B cell (primary cell): Measurements from ENCODE around the gene KLF16. TPM values are rescaled to one million over a fixed set of nuclear protein-coding genes. Genes with fewer than 3 reads are reported as not detected.
A peak's percentile ranks its signal among the peaks of the same experiment; 100 is the strongest.
"Not testable (repeated sequence)": the region's sequence is repeated elsewhere in the genome, so short reads cannot be mapped to it uniquely, and the experiment has no call there.

Experiments used
- ATAC-seq: fragments of 200-7000 bp; cut with Tn5 transposase; one replicate; pipeline ENCODE4 v1.10.0; 2021; ENCODE audit warnings: low read depth, mild to moderate bottlenecking, moderate number of reproducible peaks, moderate library complexity
- CTCF ChIA-PET: fragments of 350-600 bp; sonication (Branson Sonifier 250); formaldehyde crosslinking; loops from one replicate; lab custom pipeline; 2021; ENCODE audit warnings: antibody characterized with exemption, inconsistent platforms; lab: Charles Lee
- POLR2A ChIA-PET: fragments of 350-600 bp; sonication (Branson Sonifier 250); formaldehyde crosslinking; loops from one replicate; lab custom pipeline; 2021; ENCODE audit warnings: antibody characterized with exemption; lab: Charles Lee
- DNase-seq: peaks from one replicate; pipeline ENCODE4 v3.0.0; 2013
- H2AFZ ChIP-seq: 2 replicates; pipeline ENCODE4 v1.6.1; 2012; ENCODE audit warnings: mild to moderate bottlenecking, low read depth, low read length; ENCODE audit not compliant: insufficient read depth, poor library complexity, severe bottlenecking
- H3K27ac ChIP-seq, 2 donors: 1 replicate in 1 of 2; 2 replicates in 1 of 2; pipeline ENCODE4 v1.5.1; 2012 to 2013; ENCODE audit warnings: low read length in 2 of 2, mild to moderate bottlenecking in 2 of 2, moderate library complexity in 1 of 2
- H3K27me3 ChIP-seq, 4 experiments: fragments of 200-600 bp in 1 of 4; sonication (generic) in 1 of 4; replicated peaks in 1 of 4; 1 replicate in 2 of 4; 2 replicates in 2 of 4; pipeline versions ENCODE4 v1.6.1 to v1.7.0; 2013 to 2016; ENCODE audit warnings: low read length in 3 of 4, mild to moderate bottlenecking in 2 of 4, mixed read lengths in 1 of 4, moderate library complexity in 1 of 4; ENCODE audit not compliant: insufficient read depth in 4 of 4, control insufficient read depth in 3 of 4; ENCODE audit errors: control extremely low read depth in 1 of 4
- H3K36me3 ChIP-seq, 2 experiments: replicated peaks in 1 of 2; 1 replicate in 1 of 2; 2 replicates in 1 of 2; pipeline versions ENCODE4 v1.6.1 to v1.7.1; 2013; ENCODE audit warnings: low read length in 1 of 2; ENCODE audit not compliant: insufficient read depth in 2 of 2, control insufficient read depth in 1 of 2; ENCODE audit errors: control extremely low read depth in 1 of 2, extremely low read depth in 1 of 2
- H3K4me1 ChIP-seq, 2 donors: fragments of 200-600 bp in 1 of 2; sonication (generic) in 1 of 2; 1 replicate in 1 of 2; 2 replicates in 1 of 2; pipeline versions ENCODE4 v1.5.1 to v1.6.1; 2013 to 2017; ENCODE audit warnings: low read length in 2 of 2; ENCODE audit not compliant: control insufficient read depth in 2 of 2, insufficient read depth in 2 of 2
- H3K4me2 ChIP-seq: replicated peaks from 2 replicates; pipeline ENCODE3; 2012; ENCODE audit warnings: mild to moderate bottlenecking, low read depth, low read length; ENCODE audit not compliant: poor library complexity, severe bottlenecking
- H3K4me3 ChIP-seq, 5 experiments: fragments of 200-600 bp in 1 of 5; sonication (generic) in 1 of 5; 1 replicate in 3 of 5; 2 replicates in 2 of 5; pipeline versions ENCODE4 v1.5.1 to v1.7.0; 2011 to 2016; ENCODE audit warnings: low read length in 4 of 5, mild to moderate bottlenecking in 4 of 5, low read depth in 2 of 5, control low read depth in 1 of 5, moderate library complexity in 1 of 5; ENCODE audit not compliant: insufficient read depth in 1 of 5; ENCODE audit errors: control extremely low read depth in 1 of 5, extremely low read depth in 1 of 5
- H3K79me2 ChIP-seq: fragments of 200-600 bp; sonication (generic); one replicate; pipeline ENCODE4 v1.6.0; 2016; ENCODE audit warnings: low read length; ENCODE audit not compliant: control insufficient read depth, insufficient read depth
- H3K9ac ChIP-seq: fragments of 200-600 bp; sonication (generic); 2 replicates; pipeline ENCODE4 v1.6.1; 2017; ENCODE audit warnings: mild to moderate bottlenecking, low read length, moderate library complexity
- H3K9me3 ChIP-seq, 3 donors: one replicate each; pipeline versions ENCODE4 v1.6.1 to v1.7.1; 2013; ENCODE audit warnings: low read length in 2 of 3; ENCODE audit not compliant: control insufficient read depth in 2 of 3, insufficient read depth in 1 of 3; ENCODE audit errors: control extremely low read depth in 1 of 3
- H4K20me1 ChIP-seq: 2 replicates; pipeline ENCODE4 v1.6.0; 2012; ENCODE audit warnings: mild to moderate bottlenecking, low read length; ENCODE audit not compliant: insufficient read depth, control insufficient read depth, poor library complexity, severe bottlenecking
- H3K27ac Mint-ChIP-seq: one replicate; pipeline ENCODE4 v1.8.0; 2021; ENCODE audit warnings: mixed read lengths
- H3K27me3 Mint-ChIP-seq: one replicate; pipeline ENCODE4 v1.8.0; 2021; ENCODE audit warnings: mixed read lengths
- H3K4me1 Mint-ChIP-seq: one replicate; pipeline ENCODE4 v1.8.0; 2021; ENCODE audit warnings: mixed read lengths
- H3K4me3 Mint-ChIP-seq: one replicate; pipeline ENCODE4 v1.8.0; 2021; ENCODE audit warnings: mixed read lengths
- H3K9me3 Mint-ChIP-seq: one replicate; pipeline ENCODE4 v1.8.0; 2022; ENCODE audit warnings: mixed read lengths; ENCODE audit not compliant: insufficient read depth
- WGBS: methylation state at CpG from one replicate; pipeline ENCODE4 v1.1.5; 2013; ENCODE audit warnings: missing lambda C conversion rate; ENCODE audit not compliant: insufficient coverage; 5-methylcytosine and 5-hydroxymethylcytosine counted together
- intact Hi-C: fragments of 100-400 bp; cut with micrococcal nuclease; formaldehyde crosslinking; loops from one replicate; pipeline ENCODE4 v1.10.0; 2022
- polyA plus RNA-seq: library from polyadenylated mRNA; depleted of rRNA; stranded (reverse); fragments of >200 nt; gene quantifications from 2 replicates; pipeline ENCODE4 v1.2.3, GENCODE V29; 2012
- total RNA-seq, 2 donors: library from RNA; stranded (reverse); fragments of 120-200 nt in 1 of 2; gene quantifications; 1 replicate in 1 of 2; 2 replicates in 1 of 2; pipeline versions ENCODE4 v1.2.3 to v1.2.4, GENCODE V29; 2013 to 2022

The KLF16 gene
- total and polyA plus RNA-seq, 2 donors (not counting 1 experiment from before 2014, with no cell fraction given): 29.7 to 49.0 TPM

DNA sequence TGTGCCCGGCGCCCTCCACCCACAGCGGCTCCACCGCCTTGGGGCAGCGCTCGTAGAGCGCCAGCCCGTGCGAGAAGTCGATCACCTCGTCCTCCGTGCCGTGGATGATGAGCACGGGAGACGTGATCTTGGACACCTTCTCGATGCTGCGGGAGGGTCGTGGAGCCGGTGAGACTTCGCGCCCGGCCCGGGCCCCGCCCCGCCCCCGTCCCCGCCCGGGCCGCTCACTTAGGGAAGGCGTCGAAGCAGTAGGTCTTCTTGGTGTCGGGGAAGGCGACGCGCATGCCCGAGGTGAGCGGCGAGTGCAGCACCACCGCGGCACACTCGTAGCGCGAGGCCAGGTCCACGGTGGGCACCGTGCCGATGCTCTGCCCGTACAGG, 13.9 kb upstream of the KLF16 start:
- not testable (repeated sequence) for H3K9me3 ChIP-seq, H3K27ac ChIP-seq, ATAC-seq, DNase-seq, H3K27me3 ChIP-seq, H2AFZ ChIP-seq, H3K4me2 ChIP-seq, H3K27ac Mint-ChIP-seq, H3K9ac ChIP-seq, H3K4me3 ChIP-seq, H3K27me3 Mint-ChIP-seq, H3K9me3 Mint-ChIP-seq, H3K4me3 Mint-ChIP-seq
- POLR2A ChIA-PET: interaction anchor here (1.5 to 1.7 kb wide), 2 partner anchors 13 to 26 kb away, joined by 8 to 20 read pairs; no protein-coding TSS in a partner anchor
- intact Hi-C loops: loop anchor here (10.0 kb wide), 1 partner anchor 138 kb away; the partner anchor contains the start of gene BTBD2
- H3K79me2 ChIP-seq: peaks cover 63% of the 10 kb centered on the region
- H3K4me1 ChIP-seq: peaks cover 25 to 43% of the 10 kb centered on the region in 2 donors
- CTCF ChIA-PET: interaction anchor here (0.8 to 2.7 kb wide), 5 partner anchors 10 to 212 kb away, joined by 3 to 19 read pairs (median 3); no protein-coding TSS in a partner anchor
- H3K4me1 Mint-ChIP-seq: peaks cover 33% of the 10 kb centered on the region
- peaks cover 55% of the 10 kb centered on the region for H4K20me1 ChIP-seq
- WGBS: 90% methylated on average over 8 of the region's 47 CpGs
- H3K36me3 ChIP-seq: peaks cover 0 to 29% of the 10 kb centered on the region in 2 experiments

DNA sequence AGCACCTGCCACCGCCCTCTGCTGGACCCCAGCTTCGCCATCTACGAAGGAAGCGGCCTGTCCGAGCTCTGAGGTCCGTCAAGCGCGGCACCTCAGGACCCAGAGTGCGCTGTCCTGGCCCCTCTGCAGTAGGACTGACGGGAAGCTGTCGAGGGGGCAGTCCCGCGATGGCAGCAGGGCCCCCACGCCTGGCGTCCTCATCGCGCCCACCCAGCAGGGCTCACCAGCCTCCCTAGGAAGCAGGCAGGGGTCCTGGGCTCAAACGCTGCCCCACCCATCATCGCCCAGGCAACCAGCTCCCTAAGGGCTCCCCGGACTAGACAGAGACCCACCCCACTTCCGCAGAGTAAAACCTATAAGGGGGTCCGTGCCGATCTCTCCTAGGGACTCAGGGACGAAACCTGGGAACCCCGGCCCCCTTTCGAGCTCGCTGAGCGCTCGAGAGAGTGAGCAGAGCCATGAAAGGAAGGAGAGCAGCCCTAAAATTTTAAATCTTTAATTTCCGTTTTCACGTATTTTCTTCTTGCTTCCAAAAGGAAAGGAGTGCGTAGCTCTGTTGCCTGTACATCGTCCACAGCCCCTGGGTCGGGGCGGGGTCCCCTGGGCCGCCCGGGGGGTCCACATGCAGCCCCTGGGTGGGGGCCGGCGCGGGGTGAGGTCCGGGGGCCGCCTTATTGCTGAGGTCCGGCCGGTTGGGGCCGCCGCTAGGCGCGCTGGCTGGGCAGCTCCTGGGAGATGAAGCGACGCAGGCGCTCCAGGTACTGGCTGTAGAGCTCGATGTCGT, 13.3 kb upstream of the KLF16 start:
- H3K27me3 Mint-ChIP-seq, H3K27me3 ChIP-seq, H3K9me3 ChIP-seq, H3K9me3 Mint-ChIP-seq: not testable (repeated sequence)
- WGBS: 32% methylated on average over 25 of the region's 53 CpGs
- peak; percentile 45 for DNase-seq
- peak overlapping the region; percentile 99 for H3K4me3 Mint-ChIP-seq
- Histone ChIP-seq H3K4me1 (peaks cover 20 to 37% of the 10 kb centered on the region in 2 donors), H2AFZ (peak overlapping the region; percentile 82), H3K9ac (peak overlapping the region; percentile 98), H3K36me3 (peaks cover 0 to 30% of the 10 kb centered on the region in 2 experiments), H3K27ac (peak overlapping the region; percentile 66 to 96), H3K79me2 (peaks cover 63% of the 10 kb centered on the region), H4K20me1 (peaks cover 55% of the 10 kb centered on the region), H3K4me3 (peak overlapping the region; percentile 27 to 97 (median 92)), H3K4me2 (peak overlapping the region; percentile 99)
- H3K4me1 Mint-ChIP-seq: peaks cover 28% of the 10 kb centered on the region
- H3K27ac Mint-ChIP-seq: peak overlapping the region; percentile 94
- POLR2A ChIA-PET: interaction anchor here (0.6 to 1.8 kb wide), 5 partner anchors 12 to 508 kb away, joined by 3 to 21 read pairs (median 8); no protein-coding TSS in a partner anchor
- intact Hi-C loops: loop anchor here (1.0 to 10.0 kb wide), 5 partner anchors 9 to 138 kb away; partner anchors contain the start of genes ABHD17A, ADAT3, BTBD2 and SCAMP4
- CTCF ChIA-PET: interaction anchor here (0.8 to 2.7 kb wide), 10 partner anchors 9 to 213 kb away, joined by 3 to 19 read pairs (median 4); partner anchors contain the start of gene REXO1
- peak; percentile 19 for ATAC-seq
